Immature natural killer cell (primary cell): ENCODE data around the gene TAS1R2. TPM values are rescaled to one million over a fixed set of nuclear protein-coding genes. Genes with fewer than 3 reads are reported as not detected.
"Not testable (repeated sequence)": the region's sequence is repeated elsewhere in the genome, so short reads cannot be mapped to it uniquely, and the experiment has no call there.

Experiments used
- DNase-seq, 3 donors: peaks; one replicate each; pipeline ENCODE4 v3.0.0; 2022; ENCODE audit warnings: mixed read lengths in 1 of 3
- H3K27ac Mint-ChIP-seq, 6 donors: one replicate each; pipeline ENCODE4 v1.8.0; 2020; ENCODE audit warnings: mixed read lengths in 6 of 6, mild to moderate bottlenecking in 5 of 6, inconsistent platforms in 4 of 6, moderate library complexity in 3 of 6
- H3K27me3 Mint-ChIP-seq, 3 donors: one replicate each; pipeline ENCODE4 v1.8.0; 2020 to 2021; ENCODE audit warnings: low read depth in 3 of 3, mild to moderate bottlenecking in 3 of 3, mixed read lengths in 3 of 3, moderate library complexity in 3 of 3, inconsistent platforms in 1 of 3
- H3K36me3 Mint-ChIP-seq, 3 donors: one replicate each; pipeline ENCODE4 v1.8.0; 2020; ENCODE audit warnings: mixed read lengths in 3 of 3, inconsistent platforms in 2 of 3, mild to moderate bottlenecking in 2 of 3
- H3K4me1 Mint-ChIP-seq, 2 donors: one replicate each; pipeline ENCODE4 v1.8.0; 2020; ENCODE audit warnings: inconsistent platforms in 2 of 2, mild to moderate bottlenecking in 2 of 2, mixed read lengths in 2 of 2, moderate library complexity in 1 of 2
- H3K4me3 Mint-ChIP-seq, 5 donors: one replicate each; pipeline ENCODE4 v1.8.0; 2020; ENCODE audit warnings: mild to moderate bottlenecking in 5 of 5, mixed read lengths in 5 of 5, inconsistent platforms in 3 of 5, moderate library complexity in 3 of 5
- H3K9me3 Mint-ChIP-seq, 6 donors: one replicate each; pipeline ENCODE4 v1.8.0; 2020; ENCODE audit warnings: mild to moderate bottlenecking in 6 of 6, mixed read lengths in 6 of 6, inconsistent platforms in 4 of 6, moderate library complexity in 3 of 6
- polyA plus RNA-seq, 3 donors: library from polyadenylated mRNA; unstranded; fragments of 300-500 nt; fragmentation: Illumina TruSeq; gene quantifications; one replicate each; pipeline ENCODE4 v1.2.3, GENCODE V29; 2021

Gene TAS1R2
- polyA plus RNA-seq, 3 donors from 2014 or later: not detected

DNA sequence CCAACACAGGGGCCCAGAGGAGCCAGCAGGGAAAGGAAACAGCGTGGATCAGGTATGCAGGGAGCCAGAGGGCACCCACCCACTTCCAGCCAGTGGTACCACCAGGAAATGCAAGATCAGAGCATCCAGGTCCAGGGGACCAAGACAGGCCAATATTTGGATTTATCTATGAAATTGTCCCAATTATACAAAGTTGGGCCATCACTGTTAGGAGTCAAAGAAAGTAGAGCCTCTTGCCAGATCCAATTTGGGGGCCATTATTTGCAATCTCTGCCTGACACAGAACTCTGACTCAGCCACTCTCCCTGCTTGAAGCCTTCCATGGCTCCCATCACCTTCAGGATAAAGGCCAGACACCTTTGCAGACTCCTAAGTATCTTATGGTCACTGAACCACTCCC is 21.1 kb upstream of the TAS1R2 start:
- H3K36me3 Mint-ChIP-seq: peaks cover 0 to 6% (median 0%) of the 10 kb centered on the region in 3 donors
- H3K4me3 Mint-ChIP-seq: no peak overlapping the region
- H3K27ac Mint-ChIP-seq: no peak overlapping the region
- no peaks in the 10 kb centered on the region for H3K9me3 Mint-ChIP-seq
- H3K4me1 Mint-ChIP-seq: no peaks in the 10 kb centered on the region
- no peaks in the 10 kb centered on the region for H3K27me3 Mint-ChIP-seq
- DNase-seq: no peak

- Mint-ChIP-seq H3K27me3 (no peaks in the 10 kb centered on the region), H3K36me3 (peaks cover 0 to 6% (median 0%) of the 10 kb centered on the region in 3 donors), H3K4me3 (no peak overlapping the region), H3K27ac (no peak overlapping the region), H3K9me3 (no peaks in the 10 kb centered on the region), H3K4me1 (no peaks in the 10 kb centered on the region)
- no peak for DNase-seq
Measured at GRCh38 chr1:18879791-18880309, 20.4 kb upstream of the TAS1R2 start.

- no peak for DNase-seq
- Mint-ChIP-seq H3K27ac (no peak overlapping the region), H3K4me3 (no peak overlapping the region), H3K36me3 (peaks cover 0 to 6% (median 0%) of the 10 kb centered on the region in 3 donors), H3K4me1 (no peaks in the 10 kb centered on the region), H3K27me3 (no peaks in the 10 kb centered on the region), H3K9me3 (no peaks in the 10 kb centered on the region)
Measured at GRCh38 chr1:18879215-18879790, 19.8 kb upstream of the TAS1R2 start.

DNA sequence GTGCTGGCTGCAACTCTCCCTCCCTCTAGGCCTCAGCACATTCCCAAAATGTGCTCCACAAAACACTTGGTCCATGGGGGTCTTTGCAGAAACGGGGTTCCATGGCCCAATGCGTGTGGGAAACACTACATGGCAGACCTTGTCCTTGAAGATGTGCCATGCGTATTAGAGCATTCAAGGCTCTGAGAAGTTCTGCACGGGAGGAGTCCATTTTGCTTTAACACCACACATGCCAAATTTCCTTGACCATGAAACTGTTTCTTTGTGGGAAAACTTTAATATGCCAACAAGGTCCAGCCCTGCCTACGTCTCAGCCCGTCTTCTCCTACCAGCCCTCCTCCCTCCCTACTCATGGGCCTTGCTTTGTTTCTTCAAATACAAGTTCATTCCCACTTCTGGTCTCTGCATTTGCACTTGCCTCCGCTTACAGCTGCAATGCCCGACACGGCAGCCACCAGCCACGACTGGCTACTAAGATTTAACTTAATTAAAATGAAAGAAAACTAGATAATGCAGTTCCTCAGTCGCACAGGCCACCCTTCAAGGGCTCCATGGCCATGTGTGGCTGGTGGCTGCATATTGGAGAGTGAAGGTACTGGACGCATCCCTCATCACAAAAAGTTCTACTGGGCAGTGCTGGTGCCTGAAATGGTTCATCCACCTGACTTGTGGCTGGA is 19.2 kb upstream of the TAS1R2 start:
- no peaks in the 10 kb centered on the region for H3K27me3 Mint-ChIP-seq
- H3K9me3 Mint-ChIP-seq: no peaks in the 10 kb centered on the region
- H3K4me3 Mint-ChIP-seq: no peak overlapping the region
- no peaks in the 10 kb centered on the region for H3K4me1 Mint-ChIP-seq
- DNase-seq: no peak
- no peak overlapping the region for H3K27ac Mint-ChIP-seq
- H3K36me3 Mint-ChIP-seq: peaks cover 0 to 6% (median 0%) of the 10 kb centered on the region in 3 donors

DNA sequence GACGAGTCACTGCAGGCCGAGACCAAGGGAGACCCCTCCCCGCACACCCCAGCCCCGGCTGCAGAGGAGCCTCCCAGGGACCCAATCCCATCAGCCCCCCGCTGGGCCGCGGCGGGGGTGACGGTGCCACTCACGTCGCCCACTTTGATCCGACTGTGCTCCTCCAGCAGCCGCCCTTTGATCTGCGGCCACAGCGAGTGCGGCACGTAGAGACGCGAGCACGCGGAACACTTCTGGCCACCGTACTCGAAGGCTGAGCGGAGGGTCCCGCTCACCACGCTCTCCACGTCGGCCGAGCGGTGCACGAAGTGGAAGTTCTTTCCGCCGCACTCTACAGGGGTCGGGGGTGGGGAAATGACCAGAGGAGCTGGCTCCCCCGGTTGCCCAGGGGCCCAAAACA is 17.8 kb upstream of the TAS1R2 start:
- Mint-ChIP-seq H3K4me3 (no peak overlapping the region), H3K9me3 (no peaks in the 10 kb centered on the region), H3K27ac (no peak overlapping the region), H3K4me1 (no peaks in the 10 kb centered on the region), H3K36me3 (peaks cover 0 to 6% (median 0%) of the 10 kb centered on the region in 3 donors), H3K27me3 (peaks cover 0 to 1% (median 0%) of the 10 kb centered on the region in 3 donors)
- no peak for DNase-seq

- DNase-seq: no peak
- no peaks in the 10 kb centered on the region for H3K4me1 Mint-ChIP-seq
- peaks cover 0 to 1% (median 0%) of the 10 kb centered on the region in 3 donors for H3K27me3 Mint-ChIP-seq
- no peak overlapping the region for H3K4me3 Mint-ChIP-seq
- H3K36me3 Mint-ChIP-seq: peaks cover 0 to 6% (median 0%) of the 10 kb centered on the region in 3 donors
- no peaks in the 10 kb centered on the region for H3K9me3 Mint-ChIP-seq
- no peak overlapping the region for H3K27ac Mint-ChIP-seq
Measured at GRCh38 chr1:18876210-18876609, 16.8 kb upstream of the TAS1R2 start.

GRCh38 chr1:18875796-18876128 is 16.3 kb upstream of the TAS1R2 start:
- no peak overlapping the region for H3K4me3 Mint-ChIP-seq
- no peak overlapping the region for H3K27ac Mint-ChIP-seq
- DNase-seq: no peak
- H3K27me3 Mint-ChIP-seq: peaks cover 0 to 1% (median 0%) of the 10 kb centered on the region in 3 donors
- H3K9me3 Mint-ChIP-seq: no peaks in the 10 kb centered on the region
- H3K4me1 Mint-ChIP-seq: no peaks in the 10 kb centered on the region
- peaks cover 0 to 6% (median 0%) of the 10 kb centered on the region in 3 donors for H3K36me3 Mint-ChIP-seq

- Mint-ChIP-seq H3K27ac (no peak overlapping the region), H3K4me1 (no peaks in the 10 kb centered on the region), H3K9me3 (no peaks in the 10 kb centered on the region), H3K4me3 (no peak overlapping the region), H3K27me3 (peaks cover 0 to 1% (median 0%) of the 10 kb centered on the region in 3 donors), H3K36me3 (peaks cover 0 to 6% (median 0%) of the 10 kb centered on the region in 3 donors)
- DNase-seq: peak; percentile 44 to 55 (median 51)
Measured at GRCh38 chr1:18875107-18875795, 15.8 kb upstream of the TAS1R2 start.

- Mint-ChIP-seq H3K27me3 (peaks cover 0 to 1% (median 0%) of the 10 kb centered on the region in 3 donors), H3K27ac (no peak overlapping the region), H3K36me3 (peaks cover 0 to 6% (median 0%) of the 10 kb centered on the region in 3 donors), H3K4me1 (no peaks in the 10 kb centered on the region), H3K4me3 (no peak overlapping the region), H3K9me3 (no peaks in the 10 kb centered on the region)
- no peak for DNase-seq
Measured at GRCh38 chr1:18874600-18874999, 15.1 kb upstream of the TAS1R2 start.

DNA sequence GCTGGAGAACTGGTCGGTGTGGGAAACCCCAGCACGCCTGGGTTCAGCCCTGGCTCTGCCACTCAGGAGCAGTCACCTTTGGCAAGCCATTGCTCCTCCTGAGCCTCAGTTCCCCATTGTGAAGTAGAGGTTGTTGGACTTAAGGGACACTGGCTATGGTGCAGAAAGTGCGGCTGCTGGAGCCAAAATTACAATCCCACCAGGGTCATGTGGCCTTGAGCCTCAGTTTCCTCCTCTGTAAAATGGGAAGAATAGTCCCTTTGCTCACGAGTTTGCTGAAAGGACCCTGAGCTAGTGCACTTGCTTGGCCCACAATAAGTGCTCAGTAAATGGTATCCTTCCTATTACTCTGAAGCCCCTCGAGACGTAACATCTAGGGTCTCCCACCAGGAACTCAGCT is 14.6 kb upstream of the TAS1R2 start:
- H3K9me3 Mint-ChIP-seq: no peaks in the 10 kb centered on the region
- no peak overlapping the region for H3K27ac Mint-ChIP-seq
- H3K4me3 Mint-ChIP-seq: no peak overlapping the region
- DNase-seq: no peak
- peaks cover 0 to 6% (median 0%) of the 10 kb centered on the region in 3 donors for H3K36me3 Mint-ChIP-seq
- no peaks in the 10 kb centered on the region for H3K4me1 Mint-ChIP-seq
- peaks cover 0 to 1% (median 0%) of the 10 kb centered on the region in 3 donors for H3K27me3 Mint-ChIP-seq

- Mint-ChIP-seq H3K36me3 (no peaks in the 10 kb centered on the region), H3K27me3 (peaks cover 1 to 2% (median 2%) of the 10 kb centered on the region in 3 donors), H3K4me3 (no peak overlapping the region), H3K4me1 (no peaks in the 10 kb centered on the region), H3K9me3 (no peaks in the 10 kb centered on the region), H3K27ac (no peak overlapping the region)
- no peak for DNase-seq
Measured at GRCh38 chr1:18872071-18872611, 12.7 kb upstream of the TAS1R2 start.

- Mint-ChIP-seq H3K36me3 (no peaks in the 10 kb centered on the region), H3K9me3 (no peaks in the 10 kb centered on the region)
Measured at GRCh38 chr1:18871401-18872070, 12.1 kb upstream of the TAS1R2 start.

GRCh38 chr1:18870957-18871356 is 11.5 kb upstream of the TAS1R2 start:
- Mint-ChIP-seq H3K36me3 (no peaks in the 10 kb centered on the region), H3K27ac (no peak overlapping the region), H3K27me3 (peaks cover 1 to 2% (median 2%) of the 10 kb centered on the region in 3 donors), H3K9me3 (no peaks in the 10 kb centered on the region), H3K4me1 (no peaks in the 10 kb centered on the region), H3K4me3 (no peak overlapping the region)
- DNase-seq: no peak

More at GRCh38 chr1:18871401-18872070, 12.1 kb upstream of the TAS1R2 start:
- peaks cover 1 to 2% (median 2%) of the 10 kb centered on the region in 3 donors for H3K27me3 Mint-ChIP-seq
- H3K4me1 Mint-ChIP-seq: no peaks in the 10 kb centered on the region
- no peak overlapping the region for H3K27ac Mint-ChIP-seq
- no peak overlapping the region for H3K4me3 Mint-ChIP-seq
- DNase-seq: no peak

DNA sequence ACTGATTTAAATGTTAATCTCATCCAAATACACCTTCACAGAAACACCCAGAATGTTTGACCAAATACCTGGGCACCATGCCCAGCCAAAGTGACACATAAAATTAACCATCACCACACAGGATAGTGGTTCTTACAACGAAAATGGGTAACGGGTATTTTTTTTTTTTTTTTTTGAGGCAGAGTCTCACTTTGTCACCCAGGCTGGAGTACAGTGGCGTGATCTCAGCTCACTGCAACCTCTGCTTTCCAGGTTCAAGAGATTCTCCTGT is 11.1 kb upstream of the TAS1R2 start:
- H3K27me3 Mint-ChIP-seq, H3K4me1 Mint-ChIP-seq, H3K9me3 Mint-ChIP-seq: not testable (repeated sequence)

More for the DNA sequence above, 11.1 kb upstream of the TAS1R2 start:
- not testable (repeated sequence) for H3K4me3 Mint-ChIP-seq, DNase-seq, H3K36me3 Mint-ChIP-seq
- peak overlapping the region in 1 of 6 donors; percentile 36 for H3K27ac Mint-ChIP-seq
